ENCODE data around the gene OTOGL. TPM values are rescaled to one million over a fixed set of nuclear protein-coding genes. Genes with fewer than 3 reads are reported as not detected.

Gene OTOGL
- total RNA-seq, 2 donors from 2014 or later, result 0.14 to 0.81 TPM

DNA sequence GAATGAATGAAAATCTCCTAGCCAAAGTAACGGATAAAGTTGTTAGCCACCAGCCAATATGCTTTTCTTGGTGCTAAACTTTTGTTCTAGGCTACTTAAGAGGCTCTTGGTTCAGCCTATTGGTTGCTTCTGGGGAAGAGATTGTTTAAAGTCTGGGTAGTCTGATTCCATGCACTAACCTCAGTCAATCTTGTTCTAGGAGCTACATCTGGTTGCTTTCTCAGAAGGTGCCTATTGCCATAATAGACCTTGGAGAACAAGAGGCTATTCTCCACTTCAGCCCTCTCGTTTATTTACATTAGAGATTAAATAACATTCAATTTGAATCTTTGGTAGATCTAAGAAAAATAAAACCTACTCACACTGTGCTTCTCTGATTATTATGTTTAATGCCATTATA is 40.8 kb upstream of the OTOGL start:
- Histone ChIP-seq H3K4me3 (no peak overlapping the region), H3K27me3 (replicated peaks; ENCODE audit: insufficient read depth) (no peaks in the 10 kb centered on the region), H3K4me1 (ENCODE audit: control insufficient read depth in 1 of 2, low read depth in 2 of 2) (peaks cover 0 to 22% of the 10 kb centered on the region in 2 donors), H3K36me3 (no peaks in the 10 kb centered on the region), H3K9me3 (no peaks in the 10 kb centered on the region), H3K27ac (no peak overlapping the region)
- TF ChIP-seq, protein P1, sequence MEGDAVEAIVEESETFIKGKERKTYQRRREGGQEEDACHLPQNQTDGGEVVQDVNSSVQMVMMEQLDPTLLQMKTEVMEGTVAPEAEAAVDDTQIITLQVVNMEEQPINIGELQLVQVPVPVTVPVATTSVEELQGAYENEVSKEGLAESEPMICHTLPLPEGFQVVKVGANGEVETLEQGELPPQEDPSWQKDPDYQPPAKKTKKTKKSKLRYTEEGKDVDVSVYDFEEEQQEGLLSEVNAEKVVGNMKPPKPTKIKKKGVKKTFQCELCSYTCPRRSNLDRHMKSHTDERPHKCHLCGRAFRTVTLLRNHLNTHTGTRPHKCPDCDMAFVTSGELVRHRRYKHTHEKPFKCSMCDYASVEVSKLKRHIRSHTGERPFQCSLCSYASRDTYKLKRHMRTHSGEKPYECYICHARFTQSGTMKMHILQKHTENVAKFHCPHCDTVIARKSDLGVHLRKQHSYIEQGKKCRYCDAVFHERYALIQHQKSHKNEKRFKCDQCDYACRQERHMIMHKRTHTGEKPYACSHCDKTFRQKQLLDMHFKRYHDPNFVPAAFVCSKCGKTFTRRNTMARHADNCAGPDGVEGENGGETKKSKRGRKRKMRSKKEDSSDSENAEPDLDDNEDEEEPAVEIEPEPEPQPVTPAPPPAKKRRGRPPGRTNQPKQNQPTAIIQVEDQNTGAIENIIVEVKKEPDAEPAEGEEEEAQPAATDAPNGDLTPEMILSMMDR (IDR thresholded peaks at IDR 0.05), result no peak
- DNase-seq (ENCODE audit: low spot score) (no peak), ATAC-seq (ENCODE audit: insufficient number of reproducible peaks, low FRiP score, low read depth) (no peak)

DNA sequence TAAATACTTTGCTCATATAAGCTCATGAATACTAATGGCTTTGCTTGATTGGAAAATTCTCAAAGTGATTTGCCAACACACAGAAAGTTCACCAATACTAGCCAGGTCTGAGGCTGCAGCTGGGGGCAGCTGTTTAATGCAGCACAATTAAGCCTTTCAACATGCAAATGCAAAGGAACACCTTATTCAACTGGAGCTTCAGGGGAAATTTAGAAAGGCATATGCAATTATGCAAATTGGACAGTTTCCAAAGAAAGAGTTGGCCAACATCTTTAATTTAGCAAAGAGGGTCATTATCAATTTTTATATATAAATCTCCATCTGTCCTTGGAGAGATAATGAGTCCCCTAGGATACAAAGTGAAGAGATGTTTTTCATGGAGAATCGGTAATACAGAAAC is 40.2 kb upstream of the OTOGL start:
- H3K27me3 ChIP-seq (replicated peaks; ENCODE audit: insufficient read depth), result no peaks in the 10 kb centered on the region
- TF ChIP-seq, protein P1 (IDR thresholded peaks at IDR 0.05), result no peak
- DNase-seq (ENCODE audit: low spot score), result no peak
- H3K4me3 ChIP-seq, result no peak overlapping the region
- no peak for ATAC-seq (ENCODE audit: insufficient number of reproducible peaks, low FRiP score, low read depth)
- peaks cover 0 to 17% of the 10 kb centered on the region in 2 donors for H3K4me1 ChIP-seq (ENCODE audit: control insufficient read depth in 1 of 2, low read depth in 2 of 2)
- H3K36me3 ChIP-seq, result no peaks in the 10 kb centered on the region
- no peak overlapping the region for H3K27ac ChIP-seq
- H3K9me3 ChIP-seq, result no peaks in the 10 kb centered on the region

DNA sequence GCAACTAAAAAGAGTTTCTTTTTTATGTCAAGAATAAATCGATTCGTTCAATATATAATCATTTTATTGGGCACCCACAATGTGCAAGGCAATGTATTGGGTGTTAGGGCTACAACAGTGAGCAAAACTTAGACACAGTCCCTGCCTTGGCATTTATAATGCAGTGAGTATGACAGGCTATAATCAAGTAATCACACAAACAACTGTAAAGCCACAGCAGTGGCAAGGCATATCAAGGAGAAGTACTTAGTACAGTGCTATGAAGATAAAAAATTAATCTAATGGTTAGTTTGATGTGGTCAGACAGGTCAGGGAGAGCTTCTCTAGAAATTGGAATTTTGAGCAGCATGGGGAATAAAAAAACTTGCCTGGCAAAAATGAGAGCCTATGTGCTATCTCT is 39.5 kb upstream of the OTOGL start:
- DNase-seq (ENCODE audit: low spot score) (no peak), ATAC-seq (ENCODE audit: insufficient number of reproducible peaks, low FRiP score, low read depth) (no peak)
- no peak overlapping the region for H3K4me3 ChIP-seq
- no peak overlapping the region for H3K27ac ChIP-seq
- H3K36me3 ChIP-seq, result no peaks in the 10 kb centered on the region
- no peaks in the 10 kb centered on the region for H3K27me3 ChIP-seq (replicated peaks; ENCODE audit: insufficient read depth)
- TF ChIP-seq, protein P1 (IDR thresholded peaks at IDR 0.05), result no peak
- peaks cover 0 to 15% of the 10 kb centered on the region in 2 donors for H3K4me1 ChIP-seq (ENCODE audit: control insufficient read depth in 1 of 2, low read depth in 2 of 2)
- no peaks in the 10 kb centered on the region for H3K9me3 ChIP-seq

DNA sequence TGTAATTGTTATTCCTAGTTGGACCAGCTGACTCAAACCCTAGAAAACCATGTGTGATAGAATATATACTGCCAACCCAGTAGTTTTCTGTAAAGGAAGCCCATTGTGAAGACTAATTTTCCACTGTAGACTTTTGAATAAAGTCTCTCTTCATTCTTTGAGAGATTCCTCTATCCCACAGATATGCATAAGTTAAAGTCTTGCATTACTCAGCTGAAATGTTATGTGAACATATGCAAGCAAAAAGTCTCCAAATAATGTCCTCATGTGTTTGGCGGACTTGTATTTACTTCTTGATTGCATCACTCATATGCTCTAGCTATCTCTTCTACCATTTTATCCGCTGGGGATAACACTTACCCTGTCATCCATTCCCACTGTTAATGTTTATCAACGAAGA is 35.1 kb upstream of the OTOGL start:
- H3K4me1 ChIP-seq (ENCODE audit: control insufficient read depth in 1 of 2, low read depth in 2 of 2), result no peaks in the 10 kb centered on the region
- H3K27ac ChIP-seq, result no peak overlapping the region
- ATAC-seq (ENCODE audit: insufficient number of reproducible peaks, low FRiP score, low read depth) (no peak), DNase-seq (ENCODE audit: low spot score) (no peak)
- no peak overlapping the region for H3K4me3 ChIP-seq
- no peaks in the 10 kb centered on the region for H3K27me3 ChIP-seq (replicated peaks; ENCODE audit: insufficient read depth)
- H3K36me3 ChIP-seq, result no peaks in the 10 kb centered on the region
- TF ChIP-seq, protein P1 (IDR thresholded peaks at IDR 0.05), result no peak
- no peaks in the 10 kb centered on the region for H3K9me3 ChIP-seq

DNA sequence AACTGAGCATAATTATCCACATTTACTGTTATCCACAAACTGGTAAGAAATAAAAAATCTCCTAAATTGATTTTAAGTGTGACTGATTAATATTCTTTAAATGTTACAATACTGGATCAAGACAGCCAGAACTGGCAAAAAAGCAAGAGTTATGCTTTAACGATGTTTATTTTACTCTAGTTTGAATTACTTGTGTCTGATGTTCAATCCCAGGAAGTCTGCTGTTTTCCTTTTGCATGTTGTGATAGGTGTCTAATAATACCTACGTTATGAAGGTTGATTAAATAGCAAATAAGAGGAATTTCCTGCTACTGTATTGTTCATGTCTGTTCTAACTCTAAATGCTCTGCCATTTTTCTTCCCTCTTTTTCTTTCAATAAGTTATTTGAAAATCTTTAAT is 34.4 kb upstream of the OTOGL start:
- peaks cover 0 to 3% of the 10 kb centered on the region in 2 donors for H3K4me1 ChIP-seq (ENCODE audit: control insufficient read depth in 1 of 2, low read depth in 2 of 2)
- no peak overlapping the region for H3K27ac ChIP-seq
- TF ChIP-seq, protein P1 (IDR thresholded peaks at IDR 0.05), result no peak
- no peak overlapping the region for H3K4me3 ChIP-seq
- DNase-seq (ENCODE audit: low spot score) (no peak), ATAC-seq (ENCODE audit: insufficient number of reproducible peaks, low FRiP score, low read depth) (no peak)
- no peaks in the 10 kb centered on the region for H3K9me3 ChIP-seq
- no peaks in the 10 kb centered on the region for H3K27me3 ChIP-seq (replicated peaks; ENCODE audit: insufficient read depth)
- H3K36me3 ChIP-seq, result no peaks in the 10 kb centered on the region

Data from thoracic aorta (tissue), 2 donors.